Measurements from ENCODE around the gene ADIPOR2. TPM values are rescaled to one million over a fixed set of nuclear protein-coding genes. Genes with fewer than 3 reads are reported as not detected.
"Not testable (repeated sequence)": the region's sequence is repeated elsewhere in the genome, so short reads cannot be mapped to it uniquely, and the experiment has no call there.

ADIPOR2 gene
- total RNA-seq, 2 experiments from 2014 or later: 43.8 to 47.3 TPM

GRCh38 chr12:1695097-1695496 is 4.2 kb downstream of the ADIPOR2 start:
- peaks cover 63% of the 10 kb centered on the region for H3K4me1 Mint-ChIP-seq (ENCODE audit: low read depth)
- DNase-seq; H3K4me3 Mint-ChIP-seq; H3K36me3 Mint-ChIP-seq; POLR2A ChIA-PET; intact Hi-C loops (cut with micrococcal nuclease); H3K27me3 Mint-ChIP-seq; H3K9me3 Mint-ChIP-seq; CTCF ChIA-PET; H3K27ac Mint-ChIP-seq: not testable (repeated sequence)

- Mint-ChIP-seq H3K27ac (no peak overlapping the region), H3K4me3 (no peak overlapping the region), H3K27me3 (no peaks in the 10 kb centered on the region), H3K36me3 (peaks cover 7% of the 10 kb centered on the region), H3K9me3 (no peaks in the 10 kb centered on the region), H3K4me1 (ENCODE audit: low read depth) (peaks cover 63% of the 10 kb centered on the region)
- no peak for DNase-seq
- ChIA-PET POLR2A (no interaction called here), CTCF (interaction anchor here (1.3 kb wide), 1 partner anchor 95 kb away, joined by 3 read pairs; no protein-coding TSS in a partner anchor)
- intact Hi-C loops (cut with micrococcal nuclease): no loop called here
These were observed 5.2 kb downstream of the ADIPOR2 start for GRCh38 chr12:1695886-1696670.

- ChIA-PET POLR2A (interaction anchor here (0.6 kb wide), 1 partner anchor 321 kb away, joined by 3 read pairs; no protein-coding TSS in a partner anchor), CTCF (interaction anchor here (1.3 kb wide), 1 partner anchor 94 kb away, joined by 3 read pairs; no protein-coding TSS in a partner anchor)
- intact Hi-C loops (cut with micrococcal nuclease): no loop called here
These were observed 5.9 kb downstream of the ADIPOR2 start for GRCh38 chr12:1696800-1697199.

GRCh38 chr12:1697271-1697670 is 6.4 kb downstream of the ADIPOR2 start:
- ChIA-PET POLR2A (interaction anchor here (0.6 kb wide), 1 partner anchor 321 kb away, joined by 3 read pairs; no protein-coding TSS in a partner anchor), CTCF (interaction anchor here (1.2 to 1.6 kb wide), 3 partner anchors 44 to 94 kb away, joined by 3 to 5 read pairs (median 5); no protein-coding TSS in a partner anchor)
- Mint-ChIP-seq H3K9me3 (no peaks in the 10 kb centered on the region), H3K27me3 (no peaks in the 10 kb centered on the region), H3K27ac (no peak overlapping the region), H3K4me1 (ENCODE audit: low read depth) (peaks cover 57% of the 10 kb centered on the region), H3K36me3 (peaks cover 7% of the 10 kb centered on the region), H3K4me3 (no peak overlapping the region)
- no peak for DNase-seq
- intact Hi-C loops (cut with micrococcal nuclease): no loop called here

More at GRCh38 chr12:1696800-1697199, 5.9 kb downstream of the ADIPOR2 start:
- Mint-ChIP-seq H3K9me3 (no peaks in the 10 kb centered on the region), H3K4me1 (ENCODE audit: low read depth) (peaks cover 59% of the 10 kb centered on the region), H3K27me3 (no peaks in the 10 kb centered on the region), H3K4me3 (no peak overlapping the region), H3K27ac (no peak overlapping the region), H3K36me3 (peaks cover 7% of the 10 kb centered on the region)
- DNase-seq: no peak

GRCh38 chr12:1698720-1699119 is 7.8 kb downstream of the ADIPOR2 start:
- CTCF ChIA-PET: interaction anchor here (0.9 to 1.6 kb wide), 3 partner anchors 45 to 93 kb away, joined by 4 to 5 read pairs (median 5); no protein-coding TSS in a partner anchor
- peaks cover 49% of the 10 kb centered on the region for H3K4me1 Mint-ChIP-seq (ENCODE audit: low read depth)
- no peaks in the 10 kb centered on the region for H3K9me3 Mint-ChIP-seq
- no peak overlapping the region for H3K4me3 Mint-ChIP-seq
- intact Hi-C loops (cut with micrococcal nuclease): no loop called here
- peaks cover 7% of the 10 kb centered on the region for H3K36me3 Mint-ChIP-seq
- no peaks in the 10 kb centered on the region for H3K27me3 Mint-ChIP-seq
- no peak for DNase-seq
- H3K27ac Mint-ChIP-seq: no peak overlapping the region
- POLR2A ChIA-PET: no interaction called here

GRCh38 chr12:1702713-1703112 is 11.8 kb downstream of the ADIPOR2 start:
- no peaks in the 10 kb centered on the region for H3K27me3 Mint-ChIP-seq
- peaks cover 40% of the 10 kb centered on the region for H3K4me1 Mint-ChIP-seq (ENCODE audit: low read depth)
- peaks cover 2% of the 10 kb centered on the region for H3K36me3 Mint-ChIP-seq
- H3K27ac Mint-ChIP-seq: no peak overlapping the region
- H3K9me3 Mint-ChIP-seq: no peaks in the 10 kb centered on the region
- POLR2A ChIA-PET: no interaction called here
- intact Hi-C loops (cut with micrococcal nuclease): no loop called here
- DNase-seq: no peak
- no peak overlapping the region for H3K4me3 Mint-ChIP-seq
- CTCF ChIA-PET: no interaction called here

GRCh38 chr12:1703771-1704722 is 13.2 kb downstream of the ADIPOR2 start:
- no peaks in the 10 kb centered on the region for H3K27me3 Mint-ChIP-seq
- peaks cover 2% of the 10 kb centered on the region for H3K36me3 Mint-ChIP-seq
- ChIA-PET CTCF (no interaction called here), POLR2A (no interaction called here)
- no peak overlapping the region for H3K27ac Mint-ChIP-seq
- H3K9me3 Mint-ChIP-seq: no peaks in the 10 kb centered on the region
- H3K4me3 Mint-ChIP-seq: no peak overlapping the region
- intact Hi-C loops (cut with micrococcal nuclease): no loop called here
- peaks cover 31% of the 10 kb centered on the region for H3K4me1 Mint-ChIP-seq (ENCODE audit: low read depth)
- DNase-seq: no peak

- POLR2A ChIA-PET: no interaction called here
- H3K4me1 Mint-ChIP-seq (ENCODE audit: low read depth): peaks cover 29% of the 10 kb centered on the region
- no peak overlapping the region for H3K4me3 Mint-ChIP-seq
- H3K9me3 Mint-ChIP-seq: no peaks in the 10 kb centered on the region
- H3K36me3 Mint-ChIP-seq: no peaks in the 10 kb centered on the region
- intact Hi-C loops (cut with micrococcal nuclease): no loop called here
- H3K27ac Mint-ChIP-seq: no peak overlapping the region
- DNase-seq: no peak
- CTCF ChIA-PET: no interaction called here
- no peaks in the 10 kb centered on the region for H3K27me3 Mint-ChIP-seq
These were observed 15.1 kb downstream of the ADIPOR2 start for GRCh38 chr12:1705774-1706631.

- CTCF ChIA-PET: no interaction called here
These were observed 15.7 kb downstream of the ADIPOR2 start for GRCh38 chr12:1706632-1706980.

GRCh38 chr12:1707051-1707450 is 16.2 kb downstream of the ADIPOR2 start:
- H3K9me3 Mint-ChIP-seq: no peaks in the 10 kb centered on the region
- intact Hi-C loops (cut with micrococcal nuclease): no loop called here
- no peaks in the 10 kb centered on the region for H3K36me3 Mint-ChIP-seq
- H3K27ac Mint-ChIP-seq: no peak overlapping the region
- H3K4me1 Mint-ChIP-seq (ENCODE audit: low read depth): peaks cover 31% of the 10 kb centered on the region
- POLR2A ChIA-PET: no interaction called here
- CTCF ChIA-PET: no interaction called here
- H3K27me3 Mint-ChIP-seq: no peaks in the 10 kb centered on the region
- DNase-seq: no peak
- H3K4me3 Mint-ChIP-seq: no peak overlapping the region

More at GRCh38 chr12:1706632-1706980, 15.7 kb downstream of the ADIPOR2 start:
- intact Hi-C loops (cut with micrococcal nuclease): no loop called here
- POLR2A ChIA-PET: no interaction called here
- no peak overlapping the region for H3K27ac Mint-ChIP-seq
- H3K27me3 Mint-ChIP-seq: no peaks in the 10 kb centered on the region
- no peaks in the 10 kb centered on the region for H3K9me3 Mint-ChIP-seq
- no peaks in the 10 kb centered on the region for H3K36me3 Mint-ChIP-seq
- H3K4me3 Mint-ChIP-seq: no peak overlapping the region
- DNase-seq: no peak
- peaks cover 32% of the 10 kb centered on the region for H3K4me1 Mint-ChIP-seq (ENCODE audit: low read depth)

- H3K27ac Mint-ChIP-seq; DNase-seq; CTCF ChIA-PET; intact Hi-C loops (cut with micrococcal nuclease); POLR2A ChIA-PET; H3K9me3 Mint-ChIP-seq; H3K27me3 Mint-ChIP-seq; H3K4me3 Mint-ChIP-seq: not testable (repeated sequence)
- H3K4me1 Mint-ChIP-seq (ENCODE audit: low read depth): peaks cover 26% of the 10 kb centered on the region
- peaks cover 19% of the 10 kb centered on the region for H3K36me3 Mint-ChIP-seq
These were observed 19.1 kb downstream of the ADIPOR2 start for GRCh38 chr12:1709968-1710367.

All from activated CD4-positive, alpha-beta memory T cell treated with anti-CD3 and anti-CD28 coated beads for 36 hours (primary cell).